ENCODE results near the gene NOX4. TPM values are rescaled to one million over a fixed set of nuclear protein-coding genes. Genes with fewer than 3 reads are reported as not detected.
"Not testable (repeated sequence)": the region's sequence is repeated elsewhere in the genome, so short reads cannot be mapped to it uniquely, and the experiment has no call there.

NOX4 gene
- polyA plus RNA-seq, 4 donors, result 0.31 to 3.0 TPM; not detected in 2

DNA sequence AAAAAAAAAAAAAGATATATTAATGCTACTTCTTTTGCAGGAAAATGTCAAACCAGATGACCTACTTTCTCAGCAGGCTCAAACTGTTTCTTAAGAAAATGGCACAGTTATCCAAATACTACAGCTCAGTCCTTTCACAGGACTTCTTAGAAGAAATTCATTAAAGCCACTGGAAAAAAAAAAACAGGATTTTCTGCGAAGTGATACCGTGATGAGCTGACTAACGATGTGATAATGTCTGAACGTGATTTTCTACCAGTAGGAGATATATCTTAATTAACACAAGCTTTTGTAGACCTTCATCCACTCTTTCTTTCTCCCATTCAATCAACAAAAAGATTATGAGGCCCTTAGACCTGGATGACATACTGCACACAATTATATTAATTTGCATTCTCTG is 132.4 kb downstream of the NOX4 start:
- 60 to 65% (median 62%) methylated on average over 4 of the region's 4 CpGs for WGBS, 3 donors
- DNase-seq (no peak), FAIRE-seq (no peak)

GRCh38 chr11:89355646-89356045 is 135.5 kb downstream of the NOX4 start:
- FAIRE-seq (no peak), DNase-seq (no peak)
- Histone ChIP-seq H3K9me3 (ENCODE audit: control insufficient read depth in 2 of 2, insufficient read depth in 1 of 2, low read depth in 1 of 2, low read length in 1 of 2) (no peaks in the 10 kb centered on the region), H3K27ac (ENCODE audit: low read depth in 1 of 3, low read length in 2 of 3) (no peak overlapping the region), H3K4me1 (ENCODE audit: control insufficient read depth in 3 of 3, insufficient read depth in 2 of 3, low read depth in 1 of 3, low read length in 2 of 3) (no peaks in the 10 kb centered on the region), H3K36me3 (ENCODE audit: control insufficient read depth in 3 of 3, insufficient read depth in 2 of 3, low read depth in 1 of 3, low read length in 3 of 3) (no peaks in the 10 kb centered on the region), H3K4me3 (ENCODE audit: low read depth in 1 of 3, low read length in 3 of 3) (no peak overlapping the region), H3K27me3 (ENCODE audit: control insufficient read depth in 3 of 3, insufficient read depth in 3 of 3, low read length in 3 of 3) (no peaks in the 10 kb centered on the region)
- 96 to 97% (median 96%) methylated on average over 1 of the region's 1 CpG for WGBS, 3 donors

More for the DNA sequence above, 132.4 kb downstream of the NOX4 start:
- H3K27me3 ChIP-seq (ENCODE audit: control insufficient read depth in 3 of 3, insufficient read depth in 3 of 3, low read length in 3 of 3), result no peaks in the 10 kb centered on the region
- no peak overlapping the region for H3K27ac ChIP-seq (ENCODE audit: low read depth in 1 of 3, low read length in 2 of 3)
- H3K9me3 ChIP-seq (ENCODE audit: control insufficient read depth in 2 of 2, insufficient read depth in 1 of 2, low read depth in 1 of 2, low read length in 1 of 2), result no peaks in the 10 kb centered on the region
- H3K4me1 ChIP-seq (ENCODE audit: control insufficient read depth in 3 of 3, insufficient read depth in 2 of 3, low read depth in 1 of 3, low read length in 2 of 3), result no peaks in the 10 kb centered on the region
- H3K4me3 ChIP-seq (ENCODE audit: low read depth in 1 of 3, low read length in 3 of 3), result no peak overlapping the region
- H3K36me3 ChIP-seq (ENCODE audit: control insufficient read depth in 3 of 3, insufficient read depth in 2 of 3, low read depth in 1 of 3, low read length in 3 of 3), result no peaks in the 10 kb centered on the region

GRCh38 chr11:89354513-89354912 is 136.7 kb downstream of the NOX4 start:
- not testable (repeated sequence) for FAIRE-seq; H3K36me3 ChIP-seq (ENCODE audit: control insufficient read depth in 3 of 3, insufficient read depth in 2 of 3, low read depth in 1 of 3, low read length in 3 of 3); H3K4me3 ChIP-seq (ENCODE audit: low read depth in 1 of 3, low read length in 3 of 3); H3K27ac ChIP-seq (ENCODE audit: low read depth in 1 of 3, low read length in 2 of 3); DNase-seq; H3K9me3 ChIP-seq (ENCODE audit: control insufficient read depth in 2 of 2, insufficient read depth in 1 of 2, low read depth in 1 of 2, low read length in 1 of 2); H3K4me1 ChIP-seq (ENCODE audit: control insufficient read depth in 3 of 3, insufficient read depth in 2 of 3, low read depth in 1 of 3, low read length in 2 of 3); H3K27me3 ChIP-seq (ENCODE audit: control insufficient read depth in 3 of 3, insufficient read depth in 3 of 3, low read length in 3 of 3)
- 87 to 92% (median 90%) methylated on average over 2 of the region's 2 CpGs for WGBS, 3 donors

DNA sequence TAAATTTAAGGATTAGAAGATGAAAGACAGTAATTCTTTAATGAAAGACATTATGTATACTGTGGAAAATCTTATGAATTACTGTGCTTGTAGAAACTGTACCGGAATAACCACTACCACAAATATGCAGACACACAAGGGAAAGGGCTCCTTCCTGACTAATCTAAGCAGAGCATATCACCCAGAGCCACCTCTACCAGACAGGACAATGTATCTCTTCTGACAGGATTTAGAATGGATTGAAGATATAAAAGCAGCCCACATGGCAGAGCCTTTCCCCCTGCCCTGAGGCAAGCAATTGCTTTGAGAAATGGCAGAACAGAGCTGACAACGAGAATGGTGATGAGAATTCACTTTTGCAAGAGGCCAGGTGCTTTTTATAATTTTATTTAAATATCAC is 144.1 kb downstream of the NOX4 start:
- DNase-seq (no peak), FAIRE-seq (no peak)
- Histone ChIP-seq H3K4me1 (ENCODE audit: control insufficient read depth in 3 of 3, insufficient read depth in 2 of 3, low read depth in 1 of 3, low read length in 2 of 3) (no peaks in the 10 kb centered on the region), H3K27me3 (ENCODE audit: control insufficient read depth in 3 of 3, insufficient read depth in 3 of 3, low read length in 3 of 3) (no peaks in the 10 kb centered on the region), H3K36me3 (ENCODE audit: control insufficient read depth in 3 of 3, insufficient read depth in 2 of 3, low read depth in 1 of 3, low read length in 3 of 3) (no peaks in the 10 kb centered on the region), H3K4me3 (ENCODE audit: low read depth in 1 of 3, low read length in 3 of 3) (no peak overlapping the region), H3K27ac (ENCODE audit: low read depth in 1 of 3, low read length in 2 of 3) (no peak overlapping the region), H3K9me3 (ENCODE audit: control insufficient read depth in 2 of 2, insufficient read depth in 1 of 2, low read depth in 1 of 2, low read length in 1 of 2) (no peaks in the 10 kb centered on the region)
- 53 to 77% (median 61%) methylated on average over 2 of the region's 2 CpGs for WGBS, 3 donors

DNA sequence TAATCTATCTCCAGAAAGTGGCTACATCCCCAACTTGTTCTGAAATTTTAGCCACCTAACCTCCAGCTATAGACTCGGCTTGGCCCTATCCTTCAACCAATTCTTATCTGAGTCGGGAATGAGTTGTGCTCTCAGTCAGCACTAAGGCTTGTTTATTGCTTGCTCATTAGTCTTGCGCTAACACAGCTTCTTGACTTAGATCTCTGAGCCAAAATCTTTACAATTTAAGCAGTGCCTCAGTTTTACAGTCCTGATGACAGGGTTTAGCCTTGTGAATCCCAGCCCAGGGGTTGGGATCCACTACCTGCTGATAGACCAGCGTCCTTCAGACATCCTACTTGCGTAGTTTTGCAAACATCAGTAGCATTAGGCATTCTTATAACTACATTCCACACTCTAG is 144.6 kb downstream of the NOX4 start:
- WGBS, 3 donors, result 53 to 73% (median 62%) methylated on average over 5 of the region's 5 CpGs
- DNase-seq, result no peak
- H3K27me3 ChIP-seq (ENCODE audit: control insufficient read depth in 3 of 3, insufficient read depth in 3 of 3, low read length in 3 of 3), result no peaks in the 10 kb centered on the region
- no peaks in the 10 kb centered on the region for H3K36me3 ChIP-seq (ENCODE audit: control insufficient read depth in 3 of 3, insufficient read depth in 2 of 3, low read depth in 1 of 3, low read length in 3 of 3)
- no peak overlapping the region for H3K4me3 ChIP-seq (ENCODE audit: low read depth in 1 of 3, low read length in 3 of 3)
- H3K4me1 ChIP-seq (ENCODE audit: control insufficient read depth in 3 of 3, insufficient read depth in 2 of 3, low read depth in 1 of 3, low read length in 2 of 3), result no peaks in the 10 kb centered on the region
- no peak overlapping the region for H3K27ac ChIP-seq (ENCODE audit: low read depth in 1 of 3, low read length in 2 of 3)
- H3K9me3 ChIP-seq (ENCODE audit: control insufficient read depth in 2 of 2, insufficient read depth in 1 of 2, low read depth in 1 of 2, low read length in 1 of 2), result no peaks in the 10 kb centered on the region
- no peak for FAIRE-seq

- H3K4me1 ChIP-seq (ENCODE audit: control insufficient read depth in 3 of 3, insufficient read depth in 2 of 3, low read depth in 1 of 3, low read length in 2 of 3); H3K27me3 ChIP-seq (ENCODE audit: control insufficient read depth in 3 of 3, insufficient read depth in 3 of 3, low read length in 3 of 3); H3K4me3 ChIP-seq (ENCODE audit: low read depth in 1 of 3, low read length in 3 of 3); FAIRE-seq; H3K36me3 ChIP-seq (ENCODE audit: control insufficient read depth in 3 of 3, insufficient read depth in 2 of 3, low read depth in 1 of 3, low read length in 3 of 3); H3K27ac ChIP-seq (ENCODE audit: low read depth in 1 of 3, low read length in 2 of 3); H3K9me3 ChIP-seq (ENCODE audit: control insufficient read depth in 2 of 2, insufficient read depth in 1 of 2, low read depth in 1 of 2, low read length in 1 of 2); DNase-seq: not testable (repeated sequence)
- WGBS, 3 donors, result 59 to 78% (median 73%) methylated on average over 3 of the region's 3 CpGs
These were observed 148.1 kb downstream of the NOX4 start for GRCh38 chr11:89342880-89343572.

GRCh38 chr11:89340450-89340849 is 150.7 kb downstream of the NOX4 start:
- H3K4me1 ChIP-seq (ENCODE audit: control insufficient read depth in 3 of 3, insufficient read depth in 2 of 3, low read depth in 1 of 3, low read length in 2 of 3); H3K27me3 ChIP-seq (ENCODE audit: control insufficient read depth in 3 of 3, insufficient read depth in 3 of 3, low read length in 3 of 3); H3K27ac ChIP-seq (ENCODE audit: low read depth in 1 of 3, low read length in 2 of 3); H3K4me3 ChIP-seq (ENCODE audit: low read depth in 1 of 3, low read length in 3 of 3); H3K36me3 ChIP-seq (ENCODE audit: control insufficient read depth in 3 of 3, insufficient read depth in 2 of 3, low read depth in 1 of 3, low read length in 3 of 3); H3K9me3 ChIP-seq (ENCODE audit: control insufficient read depth in 2 of 2, insufficient read depth in 1 of 2, low read depth in 1 of 2, low read length in 1 of 2); FAIRE-seq; DNase-seq: not testable (repeated sequence)

DNA sequence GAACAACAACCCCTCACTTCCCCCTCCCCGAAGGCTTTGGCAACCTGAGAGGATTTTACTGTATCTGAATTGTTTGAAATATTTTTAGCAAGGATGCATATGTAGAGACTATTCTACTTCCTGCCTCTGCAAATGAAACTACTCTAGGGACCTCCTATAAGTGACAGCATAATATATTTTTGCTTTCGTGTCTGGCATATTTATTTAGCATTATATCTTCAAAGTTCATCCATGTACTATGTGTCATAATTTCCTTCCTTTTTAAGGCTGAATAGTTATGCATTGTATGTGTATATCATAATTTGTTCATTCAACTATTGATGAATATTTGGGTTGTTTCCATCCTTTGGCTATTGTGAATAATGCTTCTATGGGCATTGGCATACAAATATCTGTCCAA is 153.1 kb downstream of the NOX4 start:
- 39 to 56% (median 39%) methylated on average over 2 of the region's 2 CpGs for WGBS, 3 donors

DNA sequence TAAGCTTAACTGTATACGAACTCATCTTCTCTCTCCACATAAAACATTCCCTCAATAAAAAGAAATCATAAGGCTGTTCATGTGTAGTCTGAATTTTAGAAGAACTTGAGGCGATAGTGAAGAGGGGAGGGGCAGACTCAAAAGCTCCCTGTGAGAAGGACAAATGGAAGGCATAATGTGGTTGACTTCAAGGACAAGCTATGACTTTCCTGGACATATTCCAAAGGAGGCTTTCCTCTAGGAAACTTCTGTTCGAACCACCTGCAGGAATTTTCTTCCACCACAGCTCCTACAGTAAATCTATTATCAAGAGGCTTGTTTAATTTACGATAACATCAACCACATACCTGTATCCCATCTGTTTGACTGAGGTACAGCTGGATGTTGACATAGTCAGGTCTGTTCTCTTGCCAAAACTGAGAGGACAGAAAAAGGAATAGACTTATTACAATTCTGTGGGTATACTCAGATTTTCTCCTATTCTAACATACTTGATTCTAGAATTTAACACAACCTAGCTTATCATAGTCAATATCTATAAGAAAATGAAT is 154.0 kb downstream of the NOX4 start:
- not testable (repeated sequence) for H3K4me3 ChIP-seq (ENCODE audit: low read depth in 1 of 3, low read length in 3 of 3); H3K27me3 ChIP-seq (ENCODE audit: control insufficient read depth in 3 of 3, insufficient read depth in 3 of 3, low read length in 3 of 3); DNase-seq; H3K36me3 ChIP-seq (ENCODE audit: control insufficient read depth in 3 of 3, insufficient read depth in 2 of 3, low read depth in 1 of 3, low read length in 3 of 3); FAIRE-seq; H3K4me1 ChIP-seq (ENCODE audit: control insufficient read depth in 3 of 3, insufficient read depth in 2 of 3, low read depth in 1 of 3, low read length in 2 of 3); H3K27ac ChIP-seq (ENCODE audit: low read depth in 1 of 3, low read length in 2 of 3); H3K9me3 ChIP-seq (ENCODE audit: control insufficient read depth in 2 of 2, insufficient read depth in 1 of 2, low read depth in 1 of 2, low read length in 1 of 2)
- whole genome bisulfite sequencing, 3 donors, result 29 to 62% (median 43%) methylated on average over 4 of the region's 4 CpGs

More for the DNA sequence above, 153.1 kb downstream of the NOX4 start:
- not testable (repeated sequence) for H3K9me3 ChIP-seq (ENCODE audit: control insufficient read depth in 2 of 2, insufficient read depth in 1 of 2, low read depth in 1 of 2, low read length in 1 of 2); FAIRE-seq; H3K27ac ChIP-seq (ENCODE audit: low read depth in 1 of 3, low read length in 2 of 3); H3K36me3 ChIP-seq (ENCODE audit: control insufficient read depth in 3 of 3, insufficient read depth in 2 of 3, low read depth in 1 of 3, low read length in 3 of 3); DNase-seq; H3K4me3 ChIP-seq (ENCODE audit: low read depth in 1 of 3, low read length in 3 of 3); H3K4me1 ChIP-seq (ENCODE audit: control insufficient read depth in 3 of 3, insufficient read depth in 2 of 3, low read depth in 1 of 3, low read length in 2 of 3); H3K27me3 ChIP-seq (ENCODE audit: control insufficient read depth in 3 of 3, insufficient read depth in 3 of 3, low read length in 3 of 3)

Data from small intestine (tissue), 7 donors.